ENCODE results near the gene ZFP57.

DNA sequence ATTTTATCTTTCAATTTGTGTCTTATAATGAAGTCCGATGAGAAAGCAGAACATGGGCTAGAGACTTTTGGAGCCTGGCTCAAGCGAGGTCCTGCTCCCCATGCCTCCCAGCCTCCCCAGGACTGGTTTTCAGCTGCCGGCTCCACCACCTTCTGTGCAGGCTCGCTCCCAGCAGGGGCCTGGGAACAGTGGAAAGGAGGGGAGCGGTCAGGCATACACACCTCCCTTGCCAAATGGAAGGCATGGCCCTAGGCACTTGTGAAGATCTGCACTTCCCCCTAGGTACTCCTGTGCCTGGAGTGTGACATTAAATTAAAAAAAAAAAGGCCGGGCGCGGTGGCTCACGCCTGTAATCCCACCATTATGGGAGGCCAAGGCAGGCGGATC, 28.8 kb downstream of the ZFP57 start:
- TF ChIP-seq, protein P1, sequence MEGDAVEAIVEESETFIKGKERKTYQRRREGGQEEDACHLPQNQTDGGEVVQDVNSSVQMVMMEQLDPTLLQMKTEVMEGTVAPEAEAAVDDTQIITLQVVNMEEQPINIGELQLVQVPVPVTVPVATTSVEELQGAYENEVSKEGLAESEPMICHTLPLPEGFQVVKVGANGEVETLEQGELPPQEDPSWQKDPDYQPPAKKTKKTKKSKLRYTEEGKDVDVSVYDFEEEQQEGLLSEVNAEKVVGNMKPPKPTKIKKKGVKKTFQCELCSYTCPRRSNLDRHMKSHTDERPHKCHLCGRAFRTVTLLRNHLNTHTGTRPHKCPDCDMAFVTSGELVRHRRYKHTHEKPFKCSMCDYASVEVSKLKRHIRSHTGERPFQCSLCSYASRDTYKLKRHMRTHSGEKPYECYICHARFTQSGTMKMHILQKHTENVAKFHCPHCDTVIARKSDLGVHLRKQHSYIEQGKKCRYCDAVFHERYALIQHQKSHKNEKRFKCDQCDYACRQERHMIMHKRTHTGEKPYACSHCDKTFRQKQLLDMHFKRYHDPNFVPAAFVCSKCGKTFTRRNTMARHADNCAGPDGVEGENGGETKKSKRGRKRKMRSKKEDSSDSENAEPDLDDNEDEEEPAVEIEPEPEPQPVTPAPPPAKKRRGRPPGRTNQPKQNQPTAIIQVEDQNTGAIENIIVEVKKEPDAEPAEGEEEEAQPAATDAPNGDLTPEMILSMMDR (IDR thresholded peaks at IDR 0.05): no peak
- TF ChIP-seq EP300 (IDR thresholded peaks at IDR 0.05) (no peak), POLR2A (IDR thresholded peaks at IDR 0.05) (no peak)
